LNCaP clone FGC (cell line): ENCODE data around the gene L1CAM.

Experiments
- DNase-seq: peaks from one replicate; pipeline ENCODE4 v3.0.0-alpha.2; 2011; ENCODE audit warnings: low read depth
- H3K4me3 ChIP-seq: 2 replicates; pipeline ENCODE4 v1.5.1; 2011; ENCODE audit warnings: mild to moderate bottlenecking, low read depth, low read length, control low read depth
- TF ChIP-seq, protein P1 (sequence below): IDR thresholded peaks from 2 replicates; pipeline ENCODE4 v1.5.1; 2012; ENCODE audit warnings: mild to moderate bottlenecking; ENCODE audit not compliant: control insufficient read depth, insufficient read depth; ENCODE audit errors: extremely low read depth

Gene L1CAM

DNA sequence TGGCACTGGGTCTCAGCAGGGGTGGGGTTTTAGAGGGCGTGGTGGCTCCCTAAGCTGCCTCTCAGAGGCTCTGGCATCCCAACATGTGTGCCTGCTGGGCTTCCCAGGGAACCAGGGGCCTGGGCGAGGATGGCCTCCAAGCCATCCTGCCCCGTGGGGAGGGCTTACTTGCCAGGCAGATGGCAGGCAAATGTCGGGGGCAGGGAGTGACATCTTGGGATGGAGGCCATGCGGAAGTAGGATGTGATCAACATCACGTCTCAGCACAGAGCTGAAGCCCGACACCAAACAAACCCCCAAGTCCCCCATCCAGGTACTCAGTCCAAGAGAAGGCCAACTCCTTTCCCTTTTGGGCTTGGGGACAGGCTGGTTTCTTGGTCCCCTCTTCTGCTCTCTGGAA, 4.7 kb downstream of the L1CAM start:
- H3K4me3 ChIP-seq = no peak overlapping the region
- TF ChIP-seq, protein P1, sequence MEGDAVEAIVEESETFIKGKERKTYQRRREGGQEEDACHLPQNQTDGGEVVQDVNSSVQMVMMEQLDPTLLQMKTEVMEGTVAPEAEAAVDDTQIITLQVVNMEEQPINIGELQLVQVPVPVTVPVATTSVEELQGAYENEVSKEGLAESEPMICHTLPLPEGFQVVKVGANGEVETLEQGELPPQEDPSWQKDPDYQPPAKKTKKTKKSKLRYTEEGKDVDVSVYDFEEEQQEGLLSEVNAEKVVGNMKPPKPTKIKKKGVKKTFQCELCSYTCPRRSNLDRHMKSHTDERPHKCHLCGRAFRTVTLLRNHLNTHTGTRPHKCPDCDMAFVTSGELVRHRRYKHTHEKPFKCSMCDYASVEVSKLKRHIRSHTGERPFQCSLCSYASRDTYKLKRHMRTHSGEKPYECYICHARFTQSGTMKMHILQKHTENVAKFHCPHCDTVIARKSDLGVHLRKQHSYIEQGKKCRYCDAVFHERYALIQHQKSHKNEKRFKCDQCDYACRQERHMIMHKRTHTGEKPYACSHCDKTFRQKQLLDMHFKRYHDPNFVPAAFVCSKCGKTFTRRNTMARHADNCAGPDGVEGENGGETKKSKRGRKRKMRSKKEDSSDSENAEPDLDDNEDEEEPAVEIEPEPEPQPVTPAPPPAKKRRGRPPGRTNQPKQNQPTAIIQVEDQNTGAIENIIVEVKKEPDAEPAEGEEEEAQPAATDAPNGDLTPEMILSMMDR = no peak
- DNase-seq = no peak

DNA sequence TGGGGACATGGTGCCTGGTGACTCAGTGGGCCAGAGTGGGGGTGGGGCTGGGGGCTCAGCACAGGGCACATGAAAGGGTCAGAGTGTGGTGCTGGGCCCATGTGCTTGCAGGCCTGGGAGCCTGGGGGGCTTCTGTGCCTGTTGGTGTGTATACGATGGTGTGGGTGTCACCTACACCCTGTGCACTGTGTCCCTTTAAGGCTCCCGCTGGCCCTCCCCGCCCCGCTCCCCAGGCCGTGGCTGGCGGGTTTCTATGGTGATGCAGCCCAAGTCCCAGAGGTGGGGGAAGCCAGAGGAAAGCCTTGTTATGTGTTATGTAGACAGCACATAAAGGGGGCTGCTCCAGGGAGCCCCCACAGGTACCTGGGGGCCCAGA, 5.5 kb downstream of the L1CAM start:
- DNase-seq = no peak
- H3K4me3 ChIP-seq = no peak overlapping the region
- TF ChIP-seq, protein P1 = no peak

DNA sequence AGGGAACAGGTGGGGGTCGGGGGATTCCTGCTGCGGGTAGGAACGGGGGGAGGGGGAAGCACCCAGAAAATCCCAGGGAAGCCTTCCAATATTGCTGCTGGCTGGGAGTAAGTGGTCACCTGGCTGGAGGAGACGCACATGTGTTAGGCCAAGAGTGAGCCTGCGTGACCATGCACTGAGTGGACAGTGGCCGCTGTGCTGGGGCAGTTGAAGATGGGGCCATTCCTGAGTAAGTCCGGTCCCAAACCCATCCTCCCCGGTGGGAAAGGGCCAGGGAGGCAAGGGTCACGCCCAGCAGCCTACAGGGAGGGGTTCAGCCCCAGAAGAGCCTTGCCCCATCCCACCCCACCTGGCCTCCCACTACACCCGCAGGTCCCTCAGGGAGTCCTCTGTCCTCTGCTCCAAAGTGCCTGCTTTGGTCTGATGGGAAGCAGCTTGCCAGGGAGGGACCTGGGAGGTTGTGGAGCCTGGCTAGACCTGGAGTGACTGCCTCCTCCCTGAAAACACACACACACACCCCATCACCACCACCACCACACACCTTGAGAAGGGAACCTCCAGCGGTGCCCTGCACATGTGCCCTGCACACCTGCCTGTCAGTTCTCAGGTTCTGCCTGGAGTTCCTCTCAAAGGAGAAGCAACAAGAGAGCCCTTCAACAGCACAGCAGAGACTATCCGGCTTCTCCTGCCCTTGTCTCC, 6.1 kb downstream of the L1CAM start:
- no peak for DNase-seq
- TF ChIP-seq, protein P1 = no peak
- H3K4me3 ChIP-seq = no peak overlapping the region

DNA sequence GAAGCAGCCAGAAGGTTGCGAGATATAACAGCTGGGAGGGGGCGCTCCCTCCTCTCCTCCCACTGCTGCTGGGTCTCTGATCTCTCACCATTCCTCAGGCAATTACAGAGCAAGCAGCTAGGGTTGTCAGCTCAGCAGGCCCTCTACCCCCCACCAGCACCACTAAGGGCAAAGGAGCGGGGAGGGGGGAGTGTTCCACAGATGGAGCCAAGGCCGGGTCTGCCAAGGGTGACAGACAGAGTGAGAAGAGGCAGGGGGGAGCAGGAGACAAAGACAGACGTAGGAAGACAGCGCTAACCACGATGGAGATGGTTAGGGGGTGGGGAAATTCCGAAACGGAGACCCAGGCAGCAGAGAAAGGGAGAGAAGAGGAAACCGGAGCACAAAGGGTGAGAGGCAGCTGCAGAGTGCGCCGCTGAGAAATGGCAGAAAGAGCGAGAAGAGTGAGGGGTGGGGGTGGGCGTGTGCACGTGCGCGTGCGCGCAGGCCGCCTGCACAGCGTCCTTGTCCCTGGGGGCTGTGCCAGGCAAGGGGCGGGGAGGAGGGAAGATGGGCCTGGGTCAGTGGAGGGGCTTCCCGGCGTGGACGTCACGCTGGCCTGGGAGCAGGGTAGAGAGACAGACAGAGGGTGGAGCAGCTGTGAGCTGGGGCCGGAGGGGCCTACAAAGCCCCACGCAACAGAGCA, 6.9 kb downstream of the L1CAM start:
- no peak overlapping the region for H3K4me3 ChIP-seq
- no peak for DNase-seq
- TF ChIP-seq, protein P1 = no peak

DNA sequence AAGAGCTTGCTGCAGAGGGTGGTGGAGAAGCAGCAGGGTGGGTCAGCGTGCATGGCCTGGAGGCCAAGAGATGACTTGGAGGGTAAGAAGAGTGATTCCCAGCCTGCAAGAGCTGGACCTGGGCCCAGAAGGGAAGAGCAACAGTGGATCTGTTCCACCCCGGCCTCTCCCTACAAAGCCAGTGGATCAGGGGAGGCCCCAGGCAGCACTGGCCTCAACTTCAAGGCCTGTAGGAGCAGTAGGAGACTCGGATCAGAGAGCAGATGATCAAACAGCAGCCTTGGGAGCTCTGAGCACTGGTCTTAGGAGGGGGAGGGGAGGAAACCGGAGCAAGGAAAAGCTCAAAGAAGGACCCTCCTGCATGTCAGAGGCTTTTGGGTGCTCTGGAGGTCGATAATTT, 7.6 kb downstream of the L1CAM start:
- H3K4me3 ChIP-seq = no peak overlapping the region
- DNase-seq = no peak
- TF ChIP-seq, protein P1 = no peak

DNA sequence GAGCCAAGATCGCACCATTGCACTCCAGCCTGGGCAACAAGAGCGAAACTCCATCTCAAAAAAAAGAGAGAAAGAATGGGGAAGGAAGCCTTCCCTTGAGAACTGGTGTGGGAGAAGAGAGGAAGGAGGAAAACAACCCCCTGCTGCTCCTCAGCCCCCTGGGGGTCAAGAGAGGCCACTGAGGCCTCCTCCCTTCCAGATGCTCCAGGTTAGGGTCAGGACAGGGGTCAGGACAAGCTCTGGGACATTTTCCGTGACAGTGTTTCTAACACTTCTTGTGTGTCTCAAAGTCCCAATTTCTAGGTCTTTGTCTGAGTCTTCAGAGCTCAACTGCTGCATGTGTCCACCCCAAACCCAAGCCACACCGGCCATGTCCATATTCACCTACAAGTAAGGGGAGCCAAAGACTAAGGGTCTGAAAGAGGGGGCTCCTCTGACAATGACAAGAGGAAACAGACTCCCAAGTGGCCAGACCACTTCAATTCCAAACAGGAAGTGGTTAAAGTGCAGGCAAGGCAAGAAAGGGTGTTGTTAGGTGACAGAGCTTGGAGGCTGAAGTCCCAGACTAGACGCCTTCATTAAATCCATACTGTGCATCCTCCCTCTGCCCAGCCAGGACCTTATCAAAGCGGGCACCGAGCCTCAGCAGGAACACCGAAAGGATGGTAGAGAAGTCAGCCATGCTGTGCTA, 8.3 kb downstream of the L1CAM start:
- TF ChIP-seq, protein P1 = no peak
- H3K4me3 ChIP-seq = no peak overlapping the region

More for the DNA sequence above, 8.3 kb downstream of the L1CAM start:
- no peak for DNase-seq
